ENCODE results near the gene NUDT12.

The NUDT12 gene

DNA sequence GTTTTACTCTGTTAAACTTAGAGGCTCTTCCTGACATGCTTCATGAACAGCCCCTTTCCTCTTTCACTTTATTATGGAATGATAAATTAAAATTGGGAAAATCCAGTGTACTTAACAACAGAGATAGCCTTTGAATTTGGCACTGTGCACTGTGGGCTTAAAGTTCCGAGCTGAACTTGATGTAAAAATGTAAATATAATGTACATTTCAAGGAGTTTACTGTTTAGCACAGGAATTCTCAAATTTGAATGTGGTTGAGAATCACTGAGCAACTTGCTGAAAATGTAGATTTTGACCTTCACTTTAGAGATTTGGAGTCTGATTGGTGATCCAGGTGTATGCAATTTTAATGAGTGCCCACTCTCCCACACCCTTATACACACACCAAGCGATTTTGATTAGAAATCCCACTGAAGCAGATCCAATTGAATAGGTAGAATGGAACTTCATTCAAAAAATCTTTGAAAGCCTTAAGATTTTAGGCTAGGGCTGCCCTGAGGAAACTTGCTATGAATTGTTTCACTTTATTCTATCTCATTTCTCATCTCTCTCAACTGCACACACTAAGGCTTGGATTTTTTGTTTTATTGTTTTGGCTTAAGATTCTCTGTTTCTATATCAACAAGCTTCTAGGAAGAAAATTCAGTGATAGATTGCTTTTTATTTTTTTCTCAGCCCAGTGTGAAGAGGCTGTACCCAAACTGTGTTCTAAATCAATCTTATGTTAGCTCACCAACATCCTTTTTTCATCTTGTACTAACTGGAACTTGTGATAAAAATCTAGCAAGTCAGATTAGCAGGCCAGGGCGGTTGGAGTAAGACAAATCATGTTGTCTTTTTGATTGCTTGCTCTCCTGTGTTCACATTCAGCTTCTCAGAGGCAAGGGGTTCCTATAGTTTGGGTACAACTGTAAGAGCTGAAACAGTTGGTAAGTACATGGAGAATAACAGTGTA, 22.9 kb downstream of the NUDT12 start:
- no peak for DNase-seq

DNA sequence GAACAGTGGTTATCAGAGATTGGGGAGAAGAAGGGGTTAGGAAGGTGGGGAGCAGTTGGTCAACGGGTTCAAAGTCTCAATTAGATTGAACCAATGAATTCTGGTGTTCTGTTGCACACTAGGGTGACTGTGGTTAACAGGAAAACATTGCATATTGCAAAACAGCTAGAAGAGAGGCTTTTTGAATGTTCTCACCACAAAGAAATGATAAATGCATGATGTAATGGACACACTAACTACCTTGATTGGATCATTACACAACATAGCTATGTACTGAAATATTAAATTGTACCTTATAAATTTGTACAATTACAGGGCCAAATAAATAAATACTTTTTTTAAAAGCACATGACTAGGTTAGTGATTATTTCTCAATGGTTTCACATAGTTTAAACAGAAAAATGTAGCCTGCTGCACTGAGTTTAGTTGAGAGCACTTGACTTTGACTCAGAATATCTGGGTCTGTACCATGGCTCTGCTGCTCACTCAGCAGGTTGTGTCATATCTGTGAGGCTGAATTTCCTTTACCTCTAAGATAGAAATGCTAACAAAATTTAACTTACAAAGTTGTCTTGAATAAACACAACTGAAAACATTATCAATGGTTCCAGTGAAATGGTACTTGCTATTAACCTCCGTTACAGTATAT, 30.4 kb downstream of the NUDT12 start:
- no peak for DNase-seq

DNA sequence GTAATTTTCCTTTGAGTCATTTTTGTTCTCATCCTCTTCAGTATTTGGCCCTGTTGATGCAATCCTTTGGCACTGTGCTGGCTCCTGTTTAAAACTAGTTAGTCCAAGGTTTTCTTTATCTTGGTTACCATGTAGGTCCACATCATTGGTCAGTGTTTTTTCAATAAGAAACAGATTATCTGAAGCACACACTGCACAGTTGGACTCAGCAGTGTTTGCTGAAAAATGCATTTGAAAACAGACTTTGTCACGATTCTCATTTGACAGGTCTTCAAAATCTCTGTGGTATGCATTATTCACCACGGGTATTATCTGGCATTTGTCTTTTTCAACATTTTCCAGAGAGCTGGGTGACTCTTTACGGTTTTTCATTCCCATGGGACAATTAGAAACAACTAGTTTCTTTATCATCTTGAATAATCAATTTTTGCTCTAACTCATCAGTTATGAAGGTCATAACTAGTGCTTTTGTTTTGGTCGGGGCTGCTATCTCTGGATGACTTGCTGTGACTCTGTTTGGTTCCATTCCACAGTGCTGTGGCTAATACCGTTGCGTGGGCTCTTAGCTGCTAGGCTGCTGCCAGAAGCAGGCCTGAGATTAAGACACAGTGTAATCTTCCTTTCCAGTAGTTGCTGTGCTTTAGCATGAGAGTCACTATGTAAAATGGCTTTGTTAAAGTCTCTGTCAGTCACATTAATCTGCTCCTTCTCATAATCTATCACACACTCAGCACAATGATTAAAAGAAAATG, 36.2 kb downstream of the NUDT12 start:
- no peak for DNase-seq

DNA sequence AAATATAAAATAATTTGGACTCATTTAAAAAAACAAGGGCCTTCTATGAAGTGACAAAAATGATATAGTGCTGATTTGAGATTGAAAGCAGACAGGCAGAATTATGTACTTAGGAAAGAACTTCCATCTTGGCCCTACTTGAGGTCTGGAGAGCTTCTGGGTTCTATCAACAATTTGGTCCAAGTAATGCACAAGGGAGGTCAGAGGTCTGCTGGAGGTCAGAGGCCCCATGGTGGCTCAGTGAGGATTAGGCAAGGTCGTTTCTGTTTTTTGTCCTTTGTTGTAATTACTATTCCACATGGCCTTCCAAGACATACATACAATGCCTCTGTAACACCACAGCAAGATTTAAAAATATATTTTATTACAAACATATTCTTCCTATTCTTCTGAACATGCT, 37.2 kb downstream of the NUDT12 start:
- DNase-seq = no peak

DNA sequence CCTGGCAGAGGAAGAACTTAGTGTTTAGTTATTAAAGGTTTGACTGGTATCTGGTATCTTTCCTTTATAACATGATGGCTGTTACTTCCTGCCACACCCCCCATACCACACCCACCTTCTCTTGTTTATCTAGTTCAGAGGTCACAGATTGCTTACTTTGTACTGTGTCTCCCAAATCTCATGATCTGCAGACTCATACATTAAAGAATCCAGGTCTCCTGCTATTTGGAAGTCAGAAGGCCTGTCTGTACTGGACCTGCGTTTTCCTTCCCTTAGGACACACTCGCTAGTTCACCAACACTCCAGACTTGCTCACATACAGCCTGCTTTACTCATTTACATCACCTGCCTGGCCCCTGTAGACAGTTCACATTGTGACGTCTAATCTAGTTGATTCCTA, 39.3 kb downstream of the NUDT12 start:
- DNase-seq = no peak

DNA sequence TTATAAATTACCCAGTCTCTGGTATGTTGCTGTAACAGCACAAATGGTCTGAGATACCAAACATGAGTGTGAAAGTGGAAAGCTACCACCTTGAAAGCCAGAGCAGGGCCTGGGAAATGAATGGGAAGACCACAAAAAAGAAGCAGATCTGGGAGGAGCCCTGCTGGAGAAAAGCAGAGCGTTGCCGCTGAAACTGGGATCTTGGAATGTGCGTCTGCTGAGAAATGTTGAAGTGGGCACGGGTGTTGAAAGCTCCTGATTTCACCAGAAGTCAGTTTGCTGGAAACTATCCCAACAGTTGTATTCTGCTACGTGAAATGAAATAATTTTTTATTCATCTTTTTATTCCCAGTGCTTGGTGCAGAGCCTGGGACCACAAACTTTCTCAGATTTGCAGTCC, 40.0 kb downstream of the NUDT12 start:
- no peak for DNase-seq

DNA sequence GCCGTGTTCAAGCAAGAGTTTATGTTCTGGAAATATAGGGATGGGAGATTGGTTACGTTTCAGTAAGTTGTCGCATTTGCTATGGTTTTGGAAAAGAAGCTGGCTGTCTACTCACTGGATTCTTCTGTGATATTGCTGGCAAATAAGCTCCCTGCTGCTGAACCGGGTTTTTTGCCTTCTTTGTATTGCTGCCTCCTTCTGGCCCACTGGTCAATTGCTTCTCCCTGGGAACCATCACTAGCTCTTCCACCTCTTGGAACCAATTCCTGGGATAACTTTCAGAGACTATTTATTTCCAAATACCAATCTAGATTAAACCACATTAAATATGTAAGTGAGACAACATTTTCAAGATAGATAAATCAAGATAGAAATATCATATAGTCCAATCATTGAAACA, 43.0 kb downstream of the NUDT12 start:
- no peak for DNase-seq

DNA sequence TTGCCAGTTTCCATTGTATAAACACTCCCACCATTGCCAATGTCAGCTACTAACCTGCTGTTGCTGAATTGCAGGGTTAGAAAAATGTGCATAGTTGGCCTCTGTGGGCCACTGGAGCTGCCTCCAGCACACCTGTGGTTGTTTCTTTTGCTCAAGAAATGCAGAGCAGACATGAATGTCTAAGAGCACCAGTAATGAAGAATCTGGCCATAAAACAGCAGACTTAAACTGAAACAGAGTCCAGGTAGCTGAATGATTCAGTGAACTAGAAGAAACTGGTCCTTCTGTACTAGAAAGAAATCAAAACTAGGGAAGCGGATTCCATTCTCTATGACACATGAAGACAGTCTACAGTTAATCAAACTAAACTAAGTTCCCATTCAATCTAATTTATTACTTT, 48.2 kb downstream of the NUDT12 start:
- DNase-seq = no peak

DNA sequence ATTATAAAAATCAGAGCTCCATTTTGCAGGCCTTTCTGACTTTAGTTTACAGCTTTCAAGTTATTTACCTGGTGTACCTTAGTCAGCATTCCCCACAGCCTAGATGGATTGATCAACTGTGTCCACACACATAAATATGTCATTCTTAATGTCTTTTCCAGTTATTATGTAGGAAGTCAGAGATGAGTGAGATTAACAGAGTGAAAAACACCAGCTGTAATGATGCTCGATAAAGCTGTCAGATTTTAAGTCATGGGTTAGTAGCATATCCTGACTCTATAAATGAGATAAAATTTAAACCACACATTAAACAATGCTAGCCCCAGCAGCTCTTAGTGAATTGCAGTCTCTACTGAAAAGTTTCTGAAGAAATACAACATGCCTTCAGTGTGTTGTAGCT, 48.9 kb downstream of the NUDT12 start:
- DNase-seq = no peak

DNA sequence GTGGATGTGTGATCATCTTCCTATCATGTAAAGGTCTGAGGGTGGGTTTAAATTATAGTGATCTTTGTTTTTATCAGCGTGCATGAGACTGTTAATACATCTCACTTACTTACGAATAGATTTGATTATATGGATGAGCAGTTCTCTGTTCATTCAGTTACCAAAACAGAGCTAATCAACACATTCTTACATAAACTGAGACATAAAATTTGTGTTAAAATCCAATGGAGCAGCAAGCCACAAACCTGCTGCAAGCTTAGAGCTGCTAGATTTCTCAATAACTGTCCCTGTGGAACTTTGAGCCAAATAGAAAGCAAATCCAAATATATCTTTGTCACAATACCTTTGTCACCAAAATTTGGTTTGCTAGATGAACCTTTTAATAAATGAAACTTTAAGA, 50.1 kb downstream of the NUDT12 start:
- no peak for DNase-seq

DNA sequence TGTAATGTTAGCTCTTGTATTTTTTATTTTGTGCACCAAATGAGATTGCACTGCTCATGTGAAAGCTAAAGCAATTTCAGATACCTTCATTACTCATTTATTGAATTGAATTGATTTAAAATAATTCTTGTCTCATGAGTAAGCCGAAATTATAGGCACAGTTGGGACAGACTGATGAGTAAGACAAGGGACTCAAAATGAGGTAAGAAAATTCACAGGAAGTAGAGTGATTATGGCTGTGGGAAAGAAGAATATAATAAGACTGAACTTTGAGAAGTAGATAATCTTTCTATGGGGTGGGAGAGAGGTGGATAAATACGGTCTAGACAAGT, 51.1 kb downstream of the NUDT12 start:
- DNase-seq = no peak

DNA sequence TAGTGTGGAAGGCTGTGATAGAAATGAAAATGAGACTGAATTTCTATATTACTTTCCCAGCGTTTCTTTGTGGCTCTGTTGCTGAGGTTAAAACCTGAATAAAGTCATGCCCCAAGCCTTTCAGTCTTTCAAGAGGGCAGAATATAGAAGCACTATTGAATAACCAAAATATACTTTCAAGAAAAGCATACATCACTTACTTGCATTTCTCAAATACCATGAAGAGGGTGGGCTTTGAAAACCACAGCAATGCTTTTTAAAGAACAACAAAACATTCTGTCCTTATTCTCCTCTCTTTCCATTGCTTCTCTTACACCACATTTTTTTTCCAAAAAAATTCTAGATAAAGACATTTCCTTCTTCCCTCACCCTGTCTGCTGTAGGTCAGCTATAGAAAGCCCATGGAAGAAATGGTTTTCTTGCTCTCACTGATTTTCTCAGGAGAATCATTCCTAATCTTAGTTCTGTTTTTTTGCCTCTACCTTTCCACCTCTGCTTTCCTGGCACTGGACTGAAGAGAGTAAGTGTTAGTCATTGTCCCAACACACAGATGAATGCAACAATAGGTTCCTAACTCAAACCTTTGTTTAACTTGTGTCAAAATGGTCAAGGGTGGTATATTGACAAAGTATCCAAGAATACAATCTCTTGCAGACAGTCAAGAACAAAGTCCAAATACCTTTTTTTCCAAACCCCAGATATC, 51.6 kb downstream of the NUDT12 start:
- no peak for DNase-seq

DNA sequence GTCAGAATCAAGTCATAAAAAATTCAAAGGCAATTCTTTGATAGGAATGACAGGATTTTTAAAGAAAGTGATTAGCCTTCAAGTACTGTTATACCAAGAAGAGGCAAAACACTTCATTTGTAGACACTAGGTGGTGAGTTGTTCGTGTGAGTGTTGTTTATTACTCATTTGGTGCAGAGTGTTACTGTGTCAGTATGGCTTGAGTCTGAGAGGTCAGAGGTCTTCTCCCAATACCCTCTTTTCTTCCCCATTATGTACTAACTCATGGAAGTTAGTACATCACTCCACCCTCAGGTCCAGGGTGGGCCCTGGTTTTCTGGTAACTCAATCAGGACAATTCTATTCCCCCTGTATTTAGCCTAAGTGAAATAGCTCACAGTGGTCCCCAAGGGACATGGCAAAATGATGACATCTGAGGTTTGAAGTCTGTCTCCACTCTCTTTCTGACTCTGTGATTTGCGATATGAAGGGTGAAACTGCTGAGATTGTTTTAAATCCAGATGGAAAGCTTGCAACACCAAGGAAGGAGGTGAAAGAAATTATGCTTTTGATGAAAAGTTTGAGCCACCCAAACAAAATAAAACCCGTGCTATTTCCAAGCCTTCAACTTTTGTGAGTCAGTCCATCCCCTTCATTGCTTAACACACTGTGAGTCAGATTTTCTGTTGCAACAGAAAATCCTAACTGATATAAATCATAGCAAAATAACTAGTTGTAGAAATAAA, 56.8 kb downstream of the NUDT12 start:
- DNase-seq = no peak

DNA sequence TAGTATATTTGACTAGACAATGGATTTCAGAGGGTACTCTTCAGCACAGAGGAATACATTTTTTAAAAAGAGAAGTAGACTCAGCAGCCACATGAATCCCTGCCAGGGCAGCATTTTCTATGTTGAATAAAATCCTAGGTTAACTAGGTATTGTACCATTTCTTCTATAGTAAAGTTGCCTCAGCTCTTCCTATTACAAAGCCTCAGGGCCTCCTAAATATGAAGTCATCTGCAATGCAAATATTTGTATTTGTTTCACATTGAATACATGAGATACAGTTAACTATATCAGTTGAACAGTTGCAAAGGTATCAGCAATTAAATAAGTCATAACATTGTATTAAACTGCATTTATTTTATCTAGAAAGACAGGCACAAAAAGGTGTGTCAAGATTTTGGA, 59.5 kb downstream of the NUDT12 start:
- no peak for DNase-seq

DNA sequence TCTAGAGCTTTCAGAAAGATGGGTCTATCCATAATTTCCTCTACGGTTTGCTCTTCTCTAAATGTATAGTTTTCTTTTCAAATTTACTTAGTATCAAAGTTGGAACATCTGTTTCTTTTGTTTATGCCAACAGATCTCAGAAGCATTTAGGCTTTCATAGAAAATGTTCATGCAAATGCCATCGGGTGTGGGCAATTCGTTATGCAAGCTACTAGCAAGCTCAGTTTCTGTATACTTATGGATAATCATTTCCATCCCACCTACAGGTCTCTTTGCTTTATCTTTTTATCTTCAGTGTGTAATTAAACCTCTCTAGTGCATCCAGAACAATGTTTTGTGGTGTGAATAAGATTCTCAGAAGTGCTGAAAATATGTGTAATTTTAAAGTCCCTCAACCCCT, 59.9 kb downstream of the NUDT12 start:
- DNase-seq = no peak

Measured in NCI-H1092 (cell line).